A549 (cell line): ENCODE measurements around the gene MVP. TPM values are rescaled to one million over a fixed set of nuclear protein-coding genes. Genes with fewer than 3 reads are reported as not detected.
"Not testable (repeated sequence)": the region's sequence is repeated elsewhere in the genome, so short reads cannot be mapped to it uniquely, and the experiment has no call there.

Source experiments
- ATAC-seq, 2 experiments: fragments of 200-7000 bp in 1 of 2; fragments of >200 bp in 1 of 2; cut with Nextera tagmentation in 1 of 2; cut with Tn5 transposase in 1 of 2; 3 replicates each; pipeline versions ENCODE4 v1.8.0 to v1.9.1; 2018 to 2020; ENCODE audit warnings: mild to moderate bottlenecking in 1 of 2, moderate library complexity in 1 of 2
- CTCF ChIA-PET: fragments of 300-600 bp; sonication (Branson Sonifier 250); formaldehyde crosslinking; extraction: SDS; loops from one replicate; lab custom pipeline; 2021; ENCODE audit warnings: antibody characterized with exemption, inconsistent platforms; lab: Yijun Ruan, JAX
- POLR2A ChIA-PET: fragments of 350-600 bp; formaldehyde crosslinking; extraction: SDS; loops from one replicate; lab custom pipeline; 2021; ENCODE audit warnings: antibody characterized with exemption, inconsistent platforms; lab: Yijun Ruan, JAX
- DNase-seq, 2 experiments: peaks; one replicate each; pipeline versions ENCODE4 v3.0.0 to v3.0.0-alpha.2; 2011 to 2016; ENCODE audit warnings: low read depth in 1 of 2, low spot score in 1 of 2
- FAIRE-seq: peaks from 2 replicates; lab custom pipeline; 2011; peaks lifted over from hg19 to GRCh38; lab: Jason Lieb, UNC
- H3K27ac ChIP-seq, 2 experiments: fragments of >200 bp; sonication (Bioruptor Twin); formaldehyde crosslinking; 3 replicates each; pipeline ENCODE4 v1.5.1; 2016 to 2017
- H3K4me1 ChIP-seq: fragments of >200 bp; sonication (Bioruptor Twin); formaldehyde crosslinking; 3 replicates; pipeline ENCODE4 v1.6.1; 2016
- H3K4me2 ChIP-seq: fragments of >200 bp; sonication (Bioruptor Twin); formaldehyde crosslinking; 3 replicates; pipeline ENCODE4 v1.6.1; 2016
- H3K4me3 ChIP-seq: fragments of >200 bp; sonication (Bioruptor Twin); formaldehyde crosslinking; 3 replicates; pipeline ENCODE4 v1.5.1; 2016
- H3K9me3 ChIP-seq: fragments of >200 bp; sonication (Bioruptor Twin); formaldehyde crosslinking; 3 replicates; pipeline ENCODE4 v1.6.1; 2016
- BCL3 ChIP-seq: fragments of >200 bp; sonication (Bioruptor Twin); formaldehyde crosslinking; IDR thresholded peaks from 3 replicates; pipeline ENCODE4 v1.6.1; 2016
- CEBPB ChIP-seq, 2 experiments: fragments of >200 bp in 1 of 2; sonication (Bioruptor Twin) in 1 of 2; formaldehyde crosslinking in 1 of 2; IDR thresholded peaks; 2 replicates each; pipeline ENCODE4 v1.6.1; 2012 to 2016
- CHD2 ChIP-seq: fragments of 150-350 bp; IDR thresholded peaks from 2 replicates; pipeline ENCODE4 v1.6.1; 2014; ENCODE audit warnings: low read length; ENCODE audit not compliant: partially characterized antibody
- CHD4 ChIP-seq: fragments of 200-600 bp; sonication (generic); IDR thresholded peaks from 2 replicates; pipeline ENCODE4 v1.6.1; 2016; ENCODE audit warnings: antibody characterized with exemption, mild to moderate bottlenecking, borderline replicate concordance
- E2F6 ChIP-seq: IDR thresholded peaks from 2 replicates; pipeline ENCODE4 v1.6.1; 2012; ENCODE audit warnings: low read depth, borderline replicate concordance
- ELK1 ChIP-seq: fragments of 150-350 bp; IDR thresholded peaks from 2 replicates; pipeline ENCODE4 v1.6.1; 2014; ENCODE audit warnings: low read depth, mild to moderate bottlenecking, low read length
- EP300 ChIP-seq, 2 experiments: fragments of >200 bp; sonication (Bioruptor Twin); formaldehyde crosslinking; IDR thresholded peaks; 2 replicates in 1 of 2; 3 replicates in 1 of 2; pipeline ENCODE4 v1.6.1; 2016 to 2017
- FOSB ChIP-seq: fragments of 250-450 bp; sonication (Bioruptor Pico); IDR thresholded peaks from 2 replicates; pipeline ENCODE4 v1.5.0; 2020; ENCODE audit warnings: mild to moderate bottlenecking, moderate library complexity
- FOSL2 ChIP-seq, 2 experiments: fragments of 450-650 bp in 1 of 2; fragments of >200 bp in 1 of 2; sonication (Bioruptor Twin) in 1 of 2; formaldehyde crosslinking; IDR thresholded peaks; 2 replicates each; pipeline versions ENCODE4 v1.5.0 to v1.6.1; 2016 to 2020; ENCODE audit warnings: mild to moderate bottlenecking in 1 of 2, moderate library complexity in 1 of 2
- GATA3 ChIP-seq: IDR thresholded peaks from 2 replicates; pipeline ENCODE4 v1.6.1; 2012; ENCODE audit warnings: borderline replicate concordance
- HOXB13 ChIP-seq: fragments of 250-450 bp; sonication (Bioruptor Pico); IDR thresholded peaks from 2 replicates; pipeline ENCODE4 v1.5.0; 2020; ENCODE audit warnings: low read depth, mild to moderate bottlenecking, moderate library complexity
- JUN ChIP-seq, 2 experiments: fragments of >200 bp; sonication (Bioruptor Twin); formaldehyde crosslinking; IDR thresholded peaks; 2 replicates in 1 of 2; 3 replicates in 1 of 2; pipeline ENCODE4 v1.6.1; 2016 to 2017
- MAX ChIP-seq: IDR thresholded peaks from 2 replicates; pipeline ENCODE4 v1.6.1; 2012
- NPAS2 ChIP-seq: fragments of 250-450 bp; sonication (Bioruptor Pico); IDR thresholded peaks from 2 replicates; pipeline ENCODE4 v1.8.0; 2022; ENCODE audit warnings: mild to moderate bottlenecking, moderate library complexity, borderline replicate concordance
- NR3C1 ChIP-seq: fragments of >200 bp; sonication (Bioruptor Twin); formaldehyde crosslinking; IDR thresholded peaks from 3 replicates; pipeline ENCODE4 v1.6.1; 2017
- PHF8 ChIP-seq: fragments of 200-600 bp; sonication (generic); IDR thresholded peaks from 2 replicates; pipeline ENCODE4 v1.6.1; 2016; ENCODE audit warnings: low read depth, mild to moderate bottlenecking, antibody characterized with exemption, moderate library complexity, borderline replicate concordance
- POLR2A ChIP-seq: IDR thresholded peaks from 2 replicates; pipeline ENCODE4 v1.6.1; 2012; ENCODE audit warnings: mild to moderate bottlenecking, low read length
- POLR2AphosphoS2 ChIP-seq: conservative IDR thresholded peaks from 2 replicates; pipeline ENCODE4 v1.6.1; 2012; ENCODE audit warnings: low read length, improper control_type of control experiment, inconsistent platforms
- RCOR1 ChIP-seq: fragments of 150-350 bp; IDR thresholded peaks from 2 replicates; pipeline ENCODE4 v1.6.1; 2014; ENCODE audit warnings: antibody characterized with exemption, low read length, low read depth
- TFCP2L1 ChIP-seq: fragments of 250-450 bp; sonication (Bioruptor Pico); IDR thresholded peaks from 2 replicates; pipeline ENCODE4 v1.5.0; 2021; ENCODE audit warnings: mild to moderate bottlenecking
- USF2 ChIP-seq: fragments of 450-650 bp; IDR thresholded peaks from 2 replicates; pipeline ENCODE4 v1.6.1; 2014; ENCODE audit warnings: antibody characterized with exemption
- ZNF302 ChIP-seq: fragments of 250-450 bp; sonication (Bioruptor Pico); IDR thresholded peaks from 2 replicates; pipeline ENCODE4 v1.9.0; 2021; ENCODE audit warnings: inconsistent platforms, mild to moderate bottlenecking, moderate library complexity
- WGBS: methylation state at CpG from one replicate; pipeline ENCODE4 v1.1.6; 2017; ENCODE audit errors: missing lambda C conversion rate; 5-methylcytosine and 5-hydroxymethylcytosine counted together
- polyA minus RNA-seq: library from RNA; depleted of rRNA, polyadenylated mRNA; stranded (reverse); fragments of >200 nt; gene quantifications from 2 replicates; pipeline ENCODE4 v1.2.3, GENCODE V29; 2011; rRNA and poly(A)+ RNA removed
- polyA plus RNA-seq, 4 experiments: library from polyadenylated mRNA; depleted of rRNA in 3 of 4; stranded (reverse); fragments of >200 nt; fragmentation: RNase III in 1 of 4; extraction: RNeasy Plus Mini Kit Qiagen cat#74134 plus additional on column Dnase treatment in 1 of 4; gene quantifications; 2 replicates in 3 of 4; 3 replicates in 1 of 4; pipeline ENCODE4 v1.2.3, GENCODE V29; 2011 to 2017

Gene MVP
- polyA plus RNA-seq (2011; rRNA removed) (73.3 and 87.7 TPM in 2 replicates), polyA plus RNA-seq (2017; fragmentation: RNase III; extraction: RNeasy Plus Mini Kit Qiagen cat#74134 plus additional on column Dnase treatment) (86.2 to 109 TPM (median 106 TPM) in 3 replicates), polyA minus RNA-seq (325 and 351 TPM in 2 replicates)
- polyA plus RNA-seq (2012; cell fraction: cytosol; rRNA removed), result 50.3 and 58.7 TPM in 2 replicates
- polyA plus RNA-seq (2012; cell fraction: nucleus; rRNA removed), result 188 and 201 TPM in 2 replicates

- peaks cover 63% of the 10 kb centered on the region for H3K4me1 ChIP-seq
- POLR2A ChIA-PET, result interaction anchor here (1.3 to 2.5 kb wide), 5 partner anchors 13 to 153 kb away, joined by 3 to 9 read pairs (median 5); partner anchors contain the start of genes KCTD13, MAZ, SEZ6L2 and TAOK2
- H3K4me3 ChIP-seq, result peak within 1 kb of the TSS; percentile 61
- DNase-seq, result peak; percentile 56 to 74
- TF ChIP-seq PHF8 (0 out of 2 replicates have a peak, but pooled peaks have one; percentile 18), GATA3 (0 out of 2 replicates have a peak, but pooled peaks have one; percentile 25), JUN (IDR thresholded peaks at IDR 0.05) (peak; percentile 45 to 52; a peak in 4 of 5 replicates), NR3C1 (no peak), CHD2 (no peak), CHD4 (no peak), BCL3 (0 out of 3 replicates have a peak, but pooled peaks have one; percentile 37), HOXB13 (no peak), POLR2AphosphoS2 (no peak), RCOR1 (no peak), FOSB (no peak), CEBPB (IDR thresholded peaks at IDR 0.05) (no peak), MAX (peak; percentile 20; the same call in 1 of the 2 replicates), ELK1 (no peak), ZNF302 (no peak)
- ATAC-seq, result peak; percentile 44 to 56; a peak in 5 of 6 replicates
- no peaks in the 10 kb centered on the region for H3K9me3 ChIP-seq
- H3K27ac ChIP-seq, result peak within 1 kb of the TSS; percentile 92 to 93
- no peak for FAIRE-seq
- H3K4me2 ChIP-seq, result peak within 1 kb of the TSS; percentile 99
- WGBS, result 3% methylated on average over 4 of the region's 4 CpGs
- CTCF ChIA-PET, result interaction anchor here (0.6 to 24.4 kb wide), 26 partner anchors 9 to 258 kb away, joined by 3 to 568 read pairs (median 4); partner anchors contain the start of genes ASPHD1, CDIPT, MAZ and SEZ6L2
Measured at GRCh38 chr16:29820271-29820701, at the start of gene MVP. Gene MVP, plus strand, starts transcription at chr16:29820462. Its CDS starts 10,088 bp downstream, at chr16:29830550.

- not testable (repeated sequence) for ATAC-seq, H3K4me1 ChIP-seq
- CTCF ChIA-PET, result interaction anchor here (1.4 to 3.3 kb wide), 2 partner anchors 18 to 43 kb away, joined by 4 to 17 read pairs; partner anchors contain the start of gene KIF22
Measured at GRCh38 chr16:29772330-29772729, 47.9 kb upstream of the MVP start.

GRCh38 chr16:29774730-29775129, 45.5 kb upstream of the MVP start:
- no peak for DNase-seq
- H3K4me1 ChIP-seq, result peaks cover 7% of the 10 kb centered on the region; the same call in 2 of the 3 replicates
- 54% methylated on average over 5 of the region's 5 CpGs for WGBS
- no peak for ATAC-seq
- H3K9me3 ChIP-seq, result no peaks in the 10 kb centered on the region
- no peak overlapping the region for H3K27ac ChIP-seq
- POLR2A ChIA-PET, result interaction anchor here (0.6 kb wide), 1 partner anchor 25 kb away, joined by 3 read pairs; no protein-coding TSS in a partner anchor
- no peak for FAIRE-seq
- no peak overlapping the region for H3K4me3 ChIP-seq
- CTCF ChIA-PET, result interaction anchor here (0.8 to 3.3 kb wide), 3 partner anchors 11 to 83 kb away, joined by 3 to 17 read pairs (median 3); partner anchors contain the start of gene KIF22
- H3K4me2 ChIP-seq, result no peak overlapping the region
- TF ChIP-seq FOSL2 (IDR thresholded peaks at IDR 0.05) (no peak), FOSL2 (CRISPR knock-in tag; IDR thresholded peaks at IDR 0.05) (no peak), USF2 (no peak), POLR2A (no peak), E2F6 (no peak), ELK1 (no peak), TFCP2L1 (no peak), GATA3 (no peak), EP300 (IDR thresholded peaks at IDR 0.05) (no peak), BCL3 (no peak), CHD2 (no peak), NPAS2 (CRISPR knock-in tag) (no peak)

More at GRCh38 chr16:29772330-29772729, 47.9 kb upstream of the MVP start:
- H3K4me2 ChIP-seq, POLR2A ChIA-PET, H3K4me3 ChIP-seq, H3K27ac ChIP-seq, DNase-seq, H3K9me3 ChIP-seq, FAIRE-seq: not testable (repeated sequence)
- WGBS, result 83% methylated on average over 7 of the region's 7 CpGs
